ENCODE measurements around the gene PREX1. TPM values are rescaled to one million over a fixed set of nuclear protein-coding genes. Genes with fewer than 3 reads are reported as not detected.

The PREX1 gene
- total and polyA plus RNA-seq, 2 experiments from 2014 or later = 4.5 to 12.5 TPM

DNA sequence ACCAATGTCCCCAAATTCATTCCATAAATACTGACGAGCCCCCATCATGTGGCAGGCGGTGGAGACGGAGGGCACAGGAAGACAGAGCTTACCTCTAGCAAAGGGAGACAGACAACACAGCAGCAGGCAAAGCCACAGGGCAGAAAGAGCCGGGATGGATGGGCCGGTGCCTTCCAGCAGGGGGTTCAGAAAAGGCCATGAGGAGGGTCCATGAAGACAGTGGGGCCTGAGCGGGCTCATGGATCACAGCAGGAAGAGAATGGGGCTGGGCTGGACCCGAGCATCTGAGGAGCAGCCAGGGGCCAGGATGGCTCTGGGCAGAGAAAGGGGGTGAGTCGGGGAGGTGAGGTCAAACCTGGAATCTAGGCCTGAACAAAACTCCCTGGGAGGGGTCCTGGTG lies 42.0 kb downstream of the PREX1 start:
- H3K27me3 ChIP-seq = no peaks in the 10 kb centered on the region
- no peaks in the 10 kb centered on the region for H3K36me3 ChIP-seq
- H3K4me1 ChIP-seq (ENCODE audit: low read depth) = no peaks in the 10 kb centered on the region
- H3K4me3 ChIP-seq = no peak overlapping the region
- DNase-seq (ENCODE audit: low read depth in 1 of 2, low spot score in 1 of 2) = no peak
- H3K27ac ChIP-seq = no peak overlapping the region
- H3K9me3 ChIP-seq (ENCODE audit: low read depth) = no peaks in the 10 kb centered on the region
- TF ChIP-seq, protein P1, sequence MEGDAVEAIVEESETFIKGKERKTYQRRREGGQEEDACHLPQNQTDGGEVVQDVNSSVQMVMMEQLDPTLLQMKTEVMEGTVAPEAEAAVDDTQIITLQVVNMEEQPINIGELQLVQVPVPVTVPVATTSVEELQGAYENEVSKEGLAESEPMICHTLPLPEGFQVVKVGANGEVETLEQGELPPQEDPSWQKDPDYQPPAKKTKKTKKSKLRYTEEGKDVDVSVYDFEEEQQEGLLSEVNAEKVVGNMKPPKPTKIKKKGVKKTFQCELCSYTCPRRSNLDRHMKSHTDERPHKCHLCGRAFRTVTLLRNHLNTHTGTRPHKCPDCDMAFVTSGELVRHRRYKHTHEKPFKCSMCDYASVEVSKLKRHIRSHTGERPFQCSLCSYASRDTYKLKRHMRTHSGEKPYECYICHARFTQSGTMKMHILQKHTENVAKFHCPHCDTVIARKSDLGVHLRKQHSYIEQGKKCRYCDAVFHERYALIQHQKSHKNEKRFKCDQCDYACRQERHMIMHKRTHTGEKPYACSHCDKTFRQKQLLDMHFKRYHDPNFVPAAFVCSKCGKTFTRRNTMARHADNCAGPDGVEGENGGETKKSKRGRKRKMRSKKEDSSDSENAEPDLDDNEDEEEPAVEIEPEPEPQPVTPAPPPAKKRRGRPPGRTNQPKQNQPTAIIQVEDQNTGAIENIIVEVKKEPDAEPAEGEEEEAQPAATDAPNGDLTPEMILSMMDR (IDR thresholded peaks at IDR 0.05; ENCODE audit: low read depth, low read length) = no peak

- Histone ChIP-seq H3K4me1 (ENCODE audit: low read depth) (no peaks in the 10 kb centered on the region), H3K4me3 (no peak overlapping the region), H3K27me3 (no peaks in the 10 kb centered on the region), H3K27ac (no peak overlapping the region), H3K9me3 (ENCODE audit: low read depth) (no peaks in the 10 kb centered on the region), H3K36me3 (no peaks in the 10 kb centered on the region)
- DNase-seq (ENCODE audit: low read depth in 1 of 2, low spot score in 1 of 2) = no peak
- TF ChIP-seq, protein P1 (IDR thresholded peaks at IDR 0.05; ENCODE audit: low read depth, low read length) = no peak
Observed at GRCh38 chr20:48785256-48785655, 42.5 kb downstream of the PREX1 start.

GRCh38 chr20:48784273-48784641 lies 43.5 kb downstream of the PREX1 start:
- Histone ChIP-seq H3K9me3 (ENCODE audit: low read depth) (no peaks in the 10 kb centered on the region), H3K4me1 (ENCODE audit: low read depth) (no peaks in the 10 kb centered on the region), H3K4me3 (no peak overlapping the region), H3K27me3 (no peaks in the 10 kb centered on the region), H3K27ac (no peak overlapping the region), H3K36me3 (no peaks in the 10 kb centered on the region)
- DNase-seq (ENCODE audit: low read depth in 1 of 2, low spot score in 1 of 2) = no peak
- TF ChIP-seq, protein P1 (IDR thresholded peaks at IDR 0.05; ENCODE audit: low read depth, low read length) = no peak

DNA sequence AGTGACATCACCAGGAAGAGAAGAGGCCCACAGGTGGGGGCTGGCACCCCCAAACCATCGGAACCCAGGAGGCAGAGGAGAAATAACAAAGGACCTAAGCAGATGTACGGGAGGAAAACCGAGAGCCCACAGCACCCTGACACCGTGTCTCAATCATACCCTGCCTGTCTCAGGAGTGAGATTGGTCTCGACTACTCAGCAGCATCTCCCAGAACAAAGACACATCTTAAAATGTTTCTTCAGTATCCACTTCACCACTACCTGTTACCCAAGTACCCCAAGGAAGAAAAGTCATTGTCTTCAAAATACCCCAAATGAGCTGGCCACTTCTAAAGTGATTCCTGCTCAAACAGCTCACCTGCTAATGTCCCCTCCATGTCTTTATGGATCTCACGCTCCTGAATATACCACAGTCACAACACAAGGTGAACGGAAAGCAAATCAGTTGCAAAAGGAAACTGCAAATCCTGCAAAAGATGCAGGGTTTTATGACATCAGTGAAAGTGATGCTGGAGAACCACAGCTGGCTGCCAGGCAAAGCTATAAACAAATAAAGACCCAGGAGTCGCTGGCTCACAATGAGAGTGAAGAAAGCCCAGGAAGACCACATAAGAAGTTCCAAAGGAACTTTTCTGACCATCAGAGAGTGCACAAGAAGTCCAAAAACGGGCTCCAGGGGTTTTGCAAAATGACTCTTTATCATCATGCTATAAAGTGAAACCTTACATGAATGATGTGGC lies 44.1 kb downstream of the PREX1 start:
- Histone ChIP-seq H3K4me1 (ENCODE audit: low read depth) (no peaks in the 10 kb centered on the region), H3K27me3 (no peaks in the 10 kb centered on the region), H3K36me3 (no peaks in the 10 kb centered on the region), H3K27ac (no peak overlapping the region), H3K9me3 (ENCODE audit: low read depth) (no peaks in the 10 kb centered on the region), H3K4me3 (no peak overlapping the region)
- DNase-seq (ENCODE audit: low read depth in 1 of 2, low spot score in 1 of 2) = no peak
- TF ChIP-seq, protein P1 (IDR thresholded peaks at IDR 0.05; ENCODE audit: low read depth, low read length) = no peak

GRCh38 chr20:48782901-48783308 lies 44.9 kb downstream of the PREX1 start:
- Histone ChIP-seq H3K36me3 (no peaks in the 10 kb centered on the region), H3K4me1 (ENCODE audit: low read depth) (no peaks in the 10 kb centered on the region), H3K27me3 (no peaks in the 10 kb centered on the region), H3K4me3 (no peak overlapping the region), H3K27ac (no peak overlapping the region), H3K9me3 (ENCODE audit: low read depth) (no peaks in the 10 kb centered on the region)
- TF ChIP-seq, protein P1 (IDR thresholded peaks at IDR 0.05; ENCODE audit: low read depth, low read length) = no peak
- no peak for DNase-seq (ENCODE audit: low read depth in 1 of 2, low spot score in 1 of 2)

All from cardiac muscle cell (in vitro differentiated cells and primary cell).